KOPT-K1 (cell line): ENCODE measurements around the gene PSMD3.

ENCODE experiments used
- H3K27ac ChIP-seq: fragments of 200-600 bp; sonication (generic); 2 replicates; pipeline ENCODE4 v1.5.1; 2016; ENCODE audit warnings: antibody characterized with exemption, mild to moderate bottlenecking, low read depth, low read length; ENCODE audit not compliant: poor library complexity, severe bottlenecking
- H3K36me3 ChIP-seq: fragments of 200-600 bp; sonication (generic); 2 replicates; pipeline ENCODE4 v1.5.1; 2017; ENCODE audit warnings: antibody characterized with exemption, mild to moderate bottlenecking, low read length, moderate library complexity; ENCODE audit not compliant: insufficient read depth
- H3K9me3 ChIP-seq: fragments of 200-600 bp; sonication (generic); 2 replicates; pipeline ENCODE4 v1.5.1; 2017; ENCODE audit warnings: antibody characterized with exemption, low read length, mild to moderate bottlenecking; ENCODE audit not compliant: insufficient read depth, poor library complexity, severe bottlenecking

The PSMD3 gene

GRCh38 chr17:40032322-40033320 lies 52.0 kb downstream of the PSMD3 start:
- H3K27ac ChIP-seq, result no peak overlapping the region
- peaks cover 92% of the 10 kb centered on the region for H3K36me3 ChIP-seq
- H3K9me3 ChIP-seq, result no peaks in the 10 kb centered on the region

- no peaks in the 10 kb centered on the region for H3K9me3 ChIP-seq
- H3K36me3 ChIP-seq, result peaks cover 88% of the 10 kb centered on the region
Observed at GRCh38 chr17:40033339-40033738, 52.7 kb downstream of the PSMD3 start.

GRCh38 chr17:40034426-40035161 lies 54.0 kb downstream of the PSMD3 start:
- Histone ChIP-seq H3K36me3 (peaks cover 75% of the 10 kb centered on the region), H3K9me3 (no peaks in the 10 kb centered on the region), H3K27ac (no peak overlapping the region)

More at GRCh38 chr17:40033339-40033738, 52.7 kb downstream of the PSMD3 start:
- H3K27ac ChIP-seq, result no peak overlapping the region

- Histone ChIP-seq H3K27ac (no peak overlapping the region), H3K9me3 (no peaks in the 10 kb centered on the region), H3K36me3 (peaks cover 70% of the 10 kb centered on the region)
Observed at GRCh38 chr17:40035162-40035559, 54.6 kb downstream of the PSMD3 start.

GRCh38 chr17:40038882-40039513 lies 58.4 kb downstream of the PSMD3 start:
- Histone ChIP-seq H3K9me3 (no peaks in the 10 kb centered on the region), H3K36me3 (peaks cover 49% of the 10 kb centered on the region), H3K27ac (no peak overlapping the region)

GRCh38 chr17:40041196-40041595 lies 60.6 kb downstream of the PSMD3 start:
- Histone ChIP-seq H3K27ac (no peak overlapping the region), H3K36me3 (peaks cover 41% of the 10 kb centered on the region), H3K9me3 (no peaks in the 10 kb centered on the region)
